ENCODE results near the gene AKAP9. TPM values are rescaled to one million over a fixed set of nuclear protein-coding genes. Genes with fewer than 3 reads are reported as not detected.

AKAP9 gene
- total RNA-seq, 1 donor = 56.5 TPM

DNA sequence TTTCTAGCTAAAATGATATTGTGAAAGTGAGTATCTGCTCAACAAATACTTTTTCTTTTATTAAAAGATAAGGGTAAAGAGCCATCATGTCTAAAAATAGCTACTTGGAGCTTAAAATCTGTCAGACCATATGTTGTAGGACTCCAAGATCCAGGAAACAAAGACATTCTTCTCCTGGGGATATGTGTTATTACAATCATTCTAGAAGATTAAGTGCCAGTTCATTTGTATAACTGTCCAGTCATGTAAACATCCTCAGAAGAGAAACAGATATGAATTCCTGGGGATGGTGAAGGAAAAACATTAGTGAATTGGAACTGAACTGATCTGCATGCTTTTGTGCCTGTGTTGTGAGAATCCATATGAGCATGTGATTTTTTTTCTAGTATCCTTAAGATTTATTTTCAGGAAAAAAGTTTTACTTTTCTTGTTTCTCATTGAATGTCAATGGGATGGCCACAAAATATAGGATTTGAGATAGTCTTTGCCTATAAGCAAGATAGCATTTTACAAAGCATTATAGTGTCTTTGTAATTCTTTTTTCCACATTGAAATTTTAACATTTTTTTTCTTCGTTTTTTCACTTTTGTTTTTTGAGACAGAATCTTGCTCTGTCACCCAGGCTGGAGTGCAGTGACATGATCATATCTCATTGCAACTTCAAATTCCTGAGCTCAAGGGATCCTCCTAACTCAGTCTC, 45.7 kb upstream of the AKAP9 start:
- H3K4me2 ChIP-seq (ENCODE audit: insufficient read depth, low read length) = peak overlapping the region; percentile 27
- H2AFZ ChIP-seq (ENCODE audit: low read length) = no peak overlapping the region

DNA sequence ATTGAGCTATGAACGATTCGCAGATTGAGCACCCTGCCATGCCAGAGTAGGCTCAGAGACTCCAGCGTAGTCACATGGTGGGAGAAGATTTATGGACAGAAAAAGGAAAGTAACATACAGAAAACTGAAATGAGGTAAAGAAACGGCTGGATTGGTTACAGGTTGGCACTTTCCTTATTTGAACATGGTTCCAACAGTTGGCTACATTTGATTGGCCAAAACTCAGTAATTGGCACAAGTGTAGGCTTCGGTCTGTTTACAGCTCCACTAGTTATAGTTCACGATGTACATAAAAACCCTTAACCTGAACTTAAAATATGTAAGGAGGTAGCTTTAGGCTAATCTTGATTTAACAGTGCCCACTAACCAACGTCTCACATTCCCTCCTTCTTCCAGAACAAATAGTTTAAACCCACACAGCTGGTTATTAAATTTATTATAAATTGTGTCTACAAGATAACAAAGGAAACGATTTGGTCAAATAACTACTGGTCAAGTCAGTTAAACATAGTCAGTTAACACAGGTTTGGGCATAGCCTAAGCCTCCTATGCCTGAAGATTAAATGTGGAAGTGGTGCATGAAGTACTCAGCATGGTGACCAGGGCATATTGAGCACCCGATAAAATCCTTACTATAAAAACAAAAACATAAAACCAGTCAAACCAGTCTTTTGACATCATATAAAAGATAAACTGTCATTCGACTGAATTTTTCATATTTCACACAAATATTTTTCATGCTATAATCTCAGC, 42.2 kb upstream of the AKAP9 start:
- Histone ChIP-seq H3K79me2 (ENCODE audit: insufficient read depth, low read length) (no peaks in the 10 kb centered on the region), H3K27ac (ENCODE audit: low read depth, low read length) (no peak overlapping the region), H3K9me3 (ENCODE audit: low read depth, low read length) (no peaks in the 10 kb centered on the region), H4K20me1 (ENCODE audit: insufficient read depth, low read length) (no peaks in the 10 kb centered on the region), H2AFZ (ENCODE audit: low read length) (no peak overlapping the region), H3K27me3 (ENCODE audit: insufficient read depth, low read length) (no peaks in the 10 kb centered on the region), H3K4me1 (ENCODE audit: insufficient read depth, low read length) (peaks cover 7% of the 10 kb centered on the region), H3K36me3 (ENCODE audit: insufficient read depth, low read length) (no peaks in the 10 kb centered on the region), H3K4me2 (ENCODE audit: insufficient read depth, low read length) (no peak overlapping the region), H3K4me3 (ENCODE audit: insufficient read depth, low read length) (no peak overlapping the region)
- TF ChIP-seq, protein P1, sequence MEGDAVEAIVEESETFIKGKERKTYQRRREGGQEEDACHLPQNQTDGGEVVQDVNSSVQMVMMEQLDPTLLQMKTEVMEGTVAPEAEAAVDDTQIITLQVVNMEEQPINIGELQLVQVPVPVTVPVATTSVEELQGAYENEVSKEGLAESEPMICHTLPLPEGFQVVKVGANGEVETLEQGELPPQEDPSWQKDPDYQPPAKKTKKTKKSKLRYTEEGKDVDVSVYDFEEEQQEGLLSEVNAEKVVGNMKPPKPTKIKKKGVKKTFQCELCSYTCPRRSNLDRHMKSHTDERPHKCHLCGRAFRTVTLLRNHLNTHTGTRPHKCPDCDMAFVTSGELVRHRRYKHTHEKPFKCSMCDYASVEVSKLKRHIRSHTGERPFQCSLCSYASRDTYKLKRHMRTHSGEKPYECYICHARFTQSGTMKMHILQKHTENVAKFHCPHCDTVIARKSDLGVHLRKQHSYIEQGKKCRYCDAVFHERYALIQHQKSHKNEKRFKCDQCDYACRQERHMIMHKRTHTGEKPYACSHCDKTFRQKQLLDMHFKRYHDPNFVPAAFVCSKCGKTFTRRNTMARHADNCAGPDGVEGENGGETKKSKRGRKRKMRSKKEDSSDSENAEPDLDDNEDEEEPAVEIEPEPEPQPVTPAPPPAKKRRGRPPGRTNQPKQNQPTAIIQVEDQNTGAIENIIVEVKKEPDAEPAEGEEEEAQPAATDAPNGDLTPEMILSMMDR (IDR thresholded peaks at IDR 0.05; ENCODE audit: extremely low read depth, low read depth, low read length) = no peak
- DNase-seq (ENCODE audit: insufficient read length, low spot score, missing footprints) = no peak

More for the DNA sequence above, 45.7 kb upstream of the AKAP9 start:
- Histone ChIP-seq H3K36me3 (ENCODE audit: insufficient read depth, low read length) (no peaks in the 10 kb centered on the region), H3K79me2 (ENCODE audit: insufficient read depth, low read length) (no peaks in the 10 kb centered on the region), H4K20me1 (ENCODE audit: insufficient read depth, low read length) (no peaks in the 10 kb centered on the region), H3K4me1 (ENCODE audit: insufficient read depth, low read length) (peaks cover 21% of the 10 kb centered on the region), H3K27ac (ENCODE audit: low read depth, low read length) (no peak overlapping the region), H3K27me3 (ENCODE audit: insufficient read depth, low read length) (no peaks in the 10 kb centered on the region), H3K4me3 (ENCODE audit: insufficient read depth, low read length) (no peak overlapping the region), H3K9me3 (ENCODE audit: low read depth, low read length) (no peaks in the 10 kb centered on the region)
- DNase-seq (ENCODE audit: insufficient read length, low spot score, missing footprints) = no peak
- TF ChIP-seq, protein P1 (IDR thresholded peaks at IDR 0.05; ENCODE audit: extremely low read depth, low read depth, low read length) = no peak

DNA sequence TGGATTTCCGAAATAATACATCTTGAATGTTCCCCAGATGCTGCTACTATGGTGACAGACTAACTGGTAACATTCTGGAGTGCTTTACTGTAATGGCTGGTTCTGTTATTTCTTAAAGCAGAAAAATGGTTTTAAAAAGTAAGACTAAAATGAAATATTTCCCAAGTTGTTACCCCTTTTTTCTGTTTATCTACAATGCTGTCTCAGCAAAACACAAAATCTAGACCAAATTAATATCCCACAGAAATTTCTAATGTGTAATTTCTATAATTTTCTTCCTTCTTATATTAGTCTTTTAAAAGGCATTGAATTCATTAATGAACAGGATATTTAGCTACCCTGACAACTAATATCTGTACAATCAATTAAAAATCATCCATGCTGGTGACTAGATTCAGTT, 41.1 kb upstream of the AKAP9 start:
- no peak for DNase-seq (ENCODE audit: insufficient read length, low spot score, missing footprints)
- H4K20me1 ChIP-seq (ENCODE audit: insufficient read depth, low read length) = no peaks in the 10 kb centered on the region
- no peaks in the 10 kb centered on the region for H3K79me2 ChIP-seq (ENCODE audit: insufficient read depth, low read length)
- no peaks in the 10 kb centered on the region for H3K27me3 ChIP-seq (ENCODE audit: insufficient read depth, low read length)
- TF ChIP-seq, protein P1 (IDR thresholded peaks at IDR 0.05; ENCODE audit: extremely low read depth, low read depth, low read length) = no peak
- no peak overlapping the region for H3K27ac ChIP-seq (ENCODE audit: low read depth, low read length)
- H3K4me1 ChIP-seq (ENCODE audit: insufficient read depth, low read length) = peaks cover 6% of the 10 kb centered on the region
- no peak overlapping the region for H3K4me3 ChIP-seq (ENCODE audit: insufficient read depth, low read length)
- H2AFZ ChIP-seq (ENCODE audit: low read length) = no peak overlapping the region
- H3K9me3 ChIP-seq (ENCODE audit: low read depth, low read length) = no peaks in the 10 kb centered on the region
- H3K36me3 ChIP-seq (ENCODE audit: insufficient read depth, low read length) = no peaks in the 10 kb centered on the region
- H3K4me2 ChIP-seq (ENCODE audit: insufficient read depth, low read length) = no peak overlapping the region

DNA sequence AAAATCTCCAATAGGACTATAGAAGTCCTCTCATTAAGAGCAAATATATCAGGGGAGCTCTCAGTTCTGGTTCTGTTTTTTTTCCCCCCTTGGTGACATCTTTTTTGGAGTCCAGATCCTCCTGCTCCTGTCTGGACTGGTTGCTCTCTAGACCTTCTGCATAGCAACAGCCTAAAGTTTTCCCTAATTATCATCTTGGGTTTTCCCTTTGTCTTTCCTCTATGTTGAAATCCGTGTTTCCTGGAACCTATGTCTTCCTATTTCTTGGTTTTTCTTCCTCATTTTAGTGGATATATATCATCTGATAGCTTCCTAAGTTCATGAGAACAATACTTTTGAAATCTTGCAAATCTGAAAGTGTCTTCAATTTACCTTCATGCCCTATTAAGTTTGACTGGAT, 30.5 kb upstream of the AKAP9 start:
- DNase-seq (ENCODE audit: insufficient read length, low spot score, missing footprints) = no peak
- Histone ChIP-seq H3K4me2 (ENCODE audit: insufficient read depth, low read length) (no peak overlapping the region), H3K36me3 (ENCODE audit: insufficient read depth, low read length) (no peaks in the 10 kb centered on the region), H3K9me3 (ENCODE audit: low read depth, low read length) (no peaks in the 10 kb centered on the region), H3K4me3 (ENCODE audit: insufficient read depth, low read length) (no peak overlapping the region), H2AFZ (ENCODE audit: low read length) (no peak overlapping the region), H3K79me2 (ENCODE audit: insufficient read depth, low read length) (no peaks in the 10 kb centered on the region), H3K27me3 (ENCODE audit: insufficient read depth, low read length) (no peaks in the 10 kb centered on the region), H4K20me1 (ENCODE audit: insufficient read depth, low read length) (no peaks in the 10 kb centered on the region), H3K4me1 (ENCODE audit: insufficient read depth, low read length) (peaks cover 32% of the 10 kb centered on the region), H3K27ac (ENCODE audit: low read depth, low read length) (no peak overlapping the region)
- TF ChIP-seq, protein P1 (IDR thresholded peaks at IDR 0.05; ENCODE audit: extremely low read depth, low read depth, low read length) = no peak
